NCI-H446 treated with DMSO at 0.1 percent for 48 hours (cell line): ENCODE measurements around the gene ARHGAP30.

Experiments used
- DNase-seq: peaks from one replicate; lab custom pipeline; 2025; lab: John Stamatoyannopoulos, UW

Gene ARHGAP30

GRCh38 chr1:161013488-161014230 lies 56.0 kb downstream of the ARHGAP30 start:
- no peak for DNase-seq

GRCh38 chr1:161013131-161013487 lies 56.6 kb downstream of the ARHGAP30 start:
- DNase-seq: no peak

GRCh38 chr1:161012420-161012819 lies 57.3 kb downstream of the ARHGAP30 start:
- DNase-seq: no peak

GRCh38 chr1:161009602-161010211 lies 60.0 kb downstream of the ARHGAP30 start:
- DNase-seq: no peak

DNA sequence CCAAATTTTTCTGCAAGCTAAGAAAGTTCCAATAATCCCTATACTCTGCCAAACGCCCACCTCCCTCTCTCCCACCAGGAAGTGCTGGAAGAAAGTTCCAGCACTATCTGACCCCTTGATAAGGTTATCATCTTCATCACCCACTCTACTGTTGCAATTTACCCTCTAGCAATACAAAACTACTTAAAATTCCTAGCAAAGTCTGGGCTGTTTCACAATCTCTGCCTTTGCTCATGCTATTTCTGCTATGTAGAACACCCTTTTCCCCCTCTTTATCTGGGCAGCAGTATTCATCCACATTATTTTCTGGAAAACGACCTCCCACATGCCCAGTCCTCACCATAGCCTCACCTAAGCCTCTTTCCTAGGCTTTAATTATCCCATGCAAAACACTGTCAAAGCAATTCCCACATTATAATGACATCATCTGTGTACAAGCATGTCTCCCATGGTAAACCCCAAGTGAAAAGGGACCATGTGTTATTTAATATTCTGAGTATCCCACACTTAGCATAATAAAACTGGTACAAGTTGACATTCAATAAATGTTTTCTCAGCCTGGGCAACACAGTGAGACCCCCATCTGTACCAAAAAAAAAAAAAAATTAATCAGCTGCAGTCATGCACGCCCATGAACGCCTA lies 60.7 kb downstream of the ARHGAP30 start:
- no peak for DNase-seq

- no peak for DNase-seq
These were observed 62.3 kb downstream of the ARHGAP30 start for GRCh38 chr1:161007369-161007768.

DNA sequence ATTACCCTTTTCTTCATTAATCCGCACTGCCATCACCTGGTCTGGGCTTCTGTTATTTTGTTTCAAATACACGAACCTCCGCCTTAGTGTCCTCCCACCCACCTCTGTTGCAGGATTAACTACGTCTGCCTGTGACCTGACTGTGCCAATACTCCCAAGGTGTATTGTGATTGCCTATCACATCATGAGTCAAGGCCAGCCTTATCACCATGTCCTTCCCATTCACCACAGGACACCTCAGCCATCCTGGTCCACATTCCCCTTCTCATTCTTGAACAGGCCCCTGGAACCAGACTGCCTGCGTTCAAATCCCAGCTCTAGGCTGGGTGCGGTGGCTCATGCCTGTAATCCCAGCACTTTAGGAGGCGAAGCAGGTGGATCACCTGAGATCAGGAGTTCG lies 63.1 kb downstream of the ARHGAP30 start:
- DNase-seq: no peak

- no peak for DNase-seq
These were observed 68.2 kb downstream of the ARHGAP30 start for GRCh38 chr1:161001525-161001924.

GRCh38 chr1:161000736-161001480 lies 68.8 kb downstream of the ARHGAP30 start:
- DNase-seq: no peak

DNA sequence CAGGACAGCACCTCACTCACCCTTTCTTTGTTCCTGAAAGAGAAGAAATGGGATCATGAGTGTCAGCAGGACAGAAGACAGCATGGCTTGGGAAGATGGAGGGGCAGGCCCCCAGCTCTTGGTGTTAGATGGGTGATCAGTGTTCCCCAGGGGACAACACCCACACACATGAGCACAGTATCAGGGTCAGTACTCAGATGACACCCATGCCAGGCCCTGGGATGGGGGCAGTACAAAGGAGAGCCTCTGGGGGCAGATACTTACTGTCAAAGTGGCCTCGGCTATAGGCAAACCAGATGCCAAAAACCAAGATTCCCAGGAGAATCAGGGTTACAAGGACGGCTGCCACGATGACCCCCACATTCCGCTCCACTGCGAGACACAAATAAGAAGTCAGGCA lies 70.3 kb downstream of the ARHGAP30 start:
- DNase-seq: no peak

DNA sequence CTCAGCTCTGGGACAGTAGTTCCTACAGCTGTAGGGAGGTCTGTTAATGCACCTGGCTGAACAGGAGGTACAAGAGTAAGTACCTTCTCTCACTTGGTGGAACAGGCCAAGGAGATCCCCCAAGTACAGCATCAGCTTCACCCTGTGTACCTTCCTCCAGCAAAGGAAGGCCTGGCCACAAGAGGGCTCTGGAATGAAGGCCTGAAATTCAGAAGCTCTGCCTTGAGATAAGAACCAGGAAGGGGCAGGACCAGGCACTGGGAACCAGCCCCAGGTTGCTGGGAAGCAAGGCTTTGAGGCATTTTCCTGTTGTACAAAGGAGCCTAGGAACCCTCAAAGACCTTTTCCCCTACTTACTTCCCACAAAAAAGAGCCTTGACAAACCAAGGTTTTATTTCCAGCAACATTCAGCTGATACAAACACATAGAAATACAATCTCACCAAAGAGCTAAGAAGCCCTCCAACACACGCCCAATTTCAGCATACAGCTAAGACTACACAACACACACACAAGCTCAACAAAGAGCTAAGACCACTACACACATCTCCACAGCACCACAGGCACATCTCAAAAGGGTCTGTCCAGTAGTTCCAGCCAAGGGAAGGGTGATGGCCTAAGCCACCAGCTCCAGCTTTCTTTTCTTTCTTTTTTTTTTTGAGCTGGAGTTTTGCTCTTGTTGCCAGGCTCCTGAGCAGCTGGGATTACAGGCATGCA lies 72.2 kb downstream of the ARHGAP30 start:
- DNase-seq: no peak
